SU-DHL-6 (cell line): ENCODE data around the gene TRIP10.

Experiments
- H2AFZ ChIP-seq: fragments of 200-600 bp; sonication (generic); 2 replicates; pipeline ENCODE4 v1.6.1; 2014; ENCODE audit warnings: low read depth, mild to moderate bottlenecking, moderate library complexity, mixed read lengths, antibody characterized with exemption, low read length; ENCODE audit not compliant: severe bottlenecking
- H3F3A ChIP-seq: fragments of 200-600 bp; shearing (Covaris generic); 2 replicates; pipeline ENCODE4 v1.6.0; 2016; ENCODE audit warnings: antibody characterized with exemption, mild to moderate bottlenecking; ENCODE audit not compliant: insufficient read depth
- H3K27ac ChIP-seq: fragments of 200-600 bp; sonication (generic); 2 replicates; pipeline ENCODE4 v1.5.1; 2016; ENCODE audit warnings: low read depth, mild to moderate bottlenecking, low read length, moderate library complexity, mixed read lengths
- H3K27me3 ChIP-seq: fragments of 200-600 bp; sonication (generic), shearing (Covaris generic); 2 replicates; pipeline ENCODE4 v1.6.0; 2014; ENCODE audit warnings: mild to moderate bottlenecking, low read length
- H3K36me3 ChIP-seq: fragments of 200-600 bp; sonication (generic); 2 replicates; pipeline ENCODE4 v1.6.1; 2014; ENCODE audit warnings: mild to moderate bottlenecking, low read length, mixed read lengths
- H3K4me2 ChIP-seq: fragments of 300-600, 200-600 bp; shearing (Covaris generic), sonication (generic); 2 replicates; pipeline ENCODE4 v1.6.0; 2014; ENCODE audit warnings: low read length, low read depth, mild to moderate bottlenecking; ENCODE audit not compliant: poor library complexity, severe bottlenecking
- H3K4me3 ChIP-seq: fragments of 200-600 bp; sonication (generic); 2 replicates; pipeline ENCODE4 v1.5.1; 2014; ENCODE audit warnings: antibody characterized with exemption, low read length, mild to moderate bottlenecking, mixed read lengths; ENCODE audit not compliant: insufficient read depth, poor library complexity, severe bottlenecking
- H3K79me2 ChIP-seq: fragments of 200-600 bp; sonication (generic); 2 replicates; pipeline ENCODE4 v1.6.1; 2014; ENCODE audit warnings: mild to moderate bottlenecking, low read length, moderate library complexity; ENCODE audit not compliant: insufficient read depth
- H3K9ac ChIP-seq: fragments of 200-600 bp; sonication (generic); 2 replicates; pipeline ENCODE4 v1.7.0; 2014; ENCODE audit warnings: mild to moderate bottlenecking, low read length
- H3K9me2 ChIP-seq: fragments of 200-600 bp; sonication (generic); replicated peaks from 2 replicates; pipeline ENCODE4 v1.6.1; 2014; ENCODE audit warnings: low read length; ENCODE audit not compliant: insufficient read depth
- H3K9me3 ChIP-seq: fragments of 200-600 bp; sonication (generic); 2 replicates; pipeline ENCODE4 v1.6.1; 2014; ENCODE audit warnings: low read length, mixed read lengths; ENCODE audit not compliant: insufficient read depth
- H4K20me1 ChIP-seq: fragments of 200-600 bp; sonication (generic); 2 replicates; pipeline ENCODE4 v1.6.1; 2014; ENCODE audit warnings: low read depth, mild to moderate bottlenecking, antibody characterized with exemption, low read length, moderate library complexity, mixed read lengths
- EZH2phosphoT487 ChIP-seq: fragments of 200-600 bp; sonication (generic), shearing (Covaris generic); conservative IDR thresholded peaks from 2 replicates; pipeline ENCODE4 v1.6.1; 2018; ENCODE audit warnings: mild to moderate bottlenecking, antibody characterized with exemption, low read length, moderate library complexity, mixed read lengths
- TF ChIP-seq, protein P1 (sequence below): fragments of 200-600 bp; sonication (generic); IDR thresholded peaks from one replicate; pipeline ENCODE4 v1.5.1; 2017; ENCODE audit warnings: antibody characterized with exemption, mild to moderate bottlenecking, low read length, moderate library complexity; ENCODE audit not compliant: insufficient read depth, poor library complexity, severe bottlenecking

TRIP10 gene

DNA sequence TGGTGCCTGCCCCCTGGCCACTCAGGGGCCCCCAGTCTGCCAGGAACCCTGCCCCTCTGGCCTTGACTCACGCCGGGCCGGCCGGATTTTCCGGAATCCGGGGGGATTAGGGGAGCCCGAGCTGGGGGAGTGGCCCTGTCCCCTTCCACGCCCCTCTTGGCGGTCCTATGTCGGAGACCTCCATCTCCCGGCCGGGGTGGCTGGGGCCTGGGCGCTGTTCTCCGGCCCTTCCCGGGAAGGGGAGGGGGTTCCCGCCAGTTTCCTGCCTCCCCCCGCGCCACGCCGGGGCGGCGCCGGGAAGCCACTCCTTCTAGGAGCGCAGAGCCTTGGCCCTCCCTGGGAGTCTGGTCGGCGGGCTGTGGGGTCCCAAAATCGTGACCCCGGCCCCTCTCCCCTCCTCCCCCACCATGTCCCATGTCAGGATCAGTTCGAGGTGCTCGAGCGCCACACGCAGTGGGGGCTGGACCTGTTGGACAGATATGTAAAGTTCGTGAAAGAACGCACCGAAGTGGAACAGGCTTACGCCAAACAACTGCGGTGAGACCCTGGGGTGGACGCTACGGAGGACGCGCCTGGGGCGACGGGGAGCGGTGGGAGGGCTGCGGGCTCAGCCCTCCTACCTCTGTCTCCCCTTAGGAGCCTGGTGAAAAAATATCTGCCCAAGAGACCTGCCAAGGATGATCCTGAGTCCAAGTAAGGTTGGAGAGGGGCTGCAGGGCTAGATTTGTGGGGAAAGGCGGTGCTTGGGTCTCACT, 1.3 kb downstream of the TRIP10 start:
- Histone ChIP-seq H3K36me3 (no peaks in the 10 kb centered on the region), H3K4me3 (peak overlapping the region; percentile 79), H3K27ac (peak overlapping the region; percentile 57), H3F3A (peaks cover 27% of the 10 kb centered on the region), H3K9ac (peak overlapping the region; percentile 70), H4K20me1 (no peaks in the 10 kb centered on the region), H3K9me2 (no peaks in the 10 kb centered on the region), H3K27me3 (no peaks in the 10 kb centered on the region), H2AFZ (peak overlapping the region; percentile 55), H3K79me2 (peaks cover 5% of the 10 kb centered on the region; the same call in 1 of the 2 replicates), H3K9me3 (no peaks in the 10 kb centered on the region), H3K4me2 (peak overlapping the region; percentile 86)
- no peak for TF ChIP-seq EZH2phosphoT487
- TF ChIP-seq, protein P1, sequence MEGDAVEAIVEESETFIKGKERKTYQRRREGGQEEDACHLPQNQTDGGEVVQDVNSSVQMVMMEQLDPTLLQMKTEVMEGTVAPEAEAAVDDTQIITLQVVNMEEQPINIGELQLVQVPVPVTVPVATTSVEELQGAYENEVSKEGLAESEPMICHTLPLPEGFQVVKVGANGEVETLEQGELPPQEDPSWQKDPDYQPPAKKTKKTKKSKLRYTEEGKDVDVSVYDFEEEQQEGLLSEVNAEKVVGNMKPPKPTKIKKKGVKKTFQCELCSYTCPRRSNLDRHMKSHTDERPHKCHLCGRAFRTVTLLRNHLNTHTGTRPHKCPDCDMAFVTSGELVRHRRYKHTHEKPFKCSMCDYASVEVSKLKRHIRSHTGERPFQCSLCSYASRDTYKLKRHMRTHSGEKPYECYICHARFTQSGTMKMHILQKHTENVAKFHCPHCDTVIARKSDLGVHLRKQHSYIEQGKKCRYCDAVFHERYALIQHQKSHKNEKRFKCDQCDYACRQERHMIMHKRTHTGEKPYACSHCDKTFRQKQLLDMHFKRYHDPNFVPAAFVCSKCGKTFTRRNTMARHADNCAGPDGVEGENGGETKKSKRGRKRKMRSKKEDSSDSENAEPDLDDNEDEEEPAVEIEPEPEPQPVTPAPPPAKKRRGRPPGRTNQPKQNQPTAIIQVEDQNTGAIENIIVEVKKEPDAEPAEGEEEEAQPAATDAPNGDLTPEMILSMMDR, result no peak

DNA sequence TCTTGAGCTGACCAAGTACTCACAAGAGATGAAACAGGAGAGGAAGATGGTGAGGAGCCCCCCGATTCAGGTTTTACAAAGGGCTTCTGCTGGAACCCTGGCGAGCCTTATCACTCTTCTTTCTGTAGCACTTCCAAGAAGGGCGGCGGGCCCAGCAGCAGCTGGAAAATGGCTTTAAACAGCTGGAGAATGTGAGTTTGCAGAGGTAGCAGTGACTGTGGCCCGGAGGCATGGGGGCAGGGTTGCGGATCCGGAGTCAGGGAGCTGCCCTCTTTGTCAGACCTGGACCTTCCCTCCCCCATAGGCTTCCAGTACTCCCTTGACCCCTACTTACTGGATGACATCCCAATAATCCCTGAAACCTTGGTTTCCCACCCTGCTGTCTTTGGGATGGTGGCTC, 3.6 kb downstream of the TRIP10 start:
- Histone ChIP-seq H2AFZ (no peak overlapping the region), H3K4me3 (no peak overlapping the region), H3K27me3 (no peaks in the 10 kb centered on the region), H3K9me3 (no peaks in the 10 kb centered on the region), H3K79me2 (no peaks in the 10 kb centered on the region), H3F3A (peaks cover 21% of the 10 kb centered on the region), H3K4me2 (no peak overlapping the region), H3K9ac (no peak overlapping the region), H3K36me3 (no peaks in the 10 kb centered on the region; the same call in 1 of the 2 replicates), H3K27ac (no peak overlapping the region), H3K9me2 (no peaks in the 10 kb centered on the region), H4K20me1 (no peaks in the 10 kb centered on the region)
- TF ChIP-seq, protein P1, result no peak
- no peak for TF ChIP-seq EZH2phosphoT487

DNA sequence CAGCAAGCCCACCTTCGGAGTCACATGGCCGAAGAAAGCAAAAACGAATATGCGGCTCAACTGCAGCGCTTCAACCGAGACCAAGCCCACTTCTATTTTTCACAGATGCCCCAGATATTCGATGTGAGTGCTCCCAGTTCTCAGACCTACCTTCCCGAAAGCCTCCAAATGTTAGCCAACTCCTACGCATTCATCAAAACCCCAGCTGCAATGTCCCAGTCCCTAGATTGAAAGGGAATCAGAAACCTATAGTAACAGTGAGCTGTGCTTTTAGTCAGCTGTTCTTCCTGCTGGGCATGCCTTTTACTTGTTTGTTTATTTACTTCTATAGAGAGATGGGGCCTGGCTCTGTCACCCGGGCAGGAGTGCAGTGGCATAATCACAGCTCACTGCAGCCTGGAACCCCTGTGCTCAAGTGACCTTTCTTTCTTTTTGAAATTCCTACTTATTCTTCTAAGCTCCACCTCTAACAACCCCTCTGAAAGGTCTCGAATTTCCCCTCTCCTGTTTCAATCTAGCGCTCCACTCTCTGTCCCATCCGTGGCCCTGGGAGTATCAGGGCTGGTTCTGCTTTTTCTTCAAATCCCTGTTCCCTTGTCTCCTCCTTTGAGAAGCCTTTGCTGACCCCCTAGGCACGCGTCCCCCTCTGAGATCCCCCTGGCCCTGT, 4.4 kb downstream of the TRIP10 start:
- TF ChIP-seq, protein P1, result no peak
- no peak for TF ChIP-seq EZH2phosphoT487
- Histone ChIP-seq H3K9me2 (no peaks in the 10 kb centered on the region), H2AFZ (no peak overlapping the region), H3F3A (peaks cover 13% of the 10 kb centered on the region), H3K9ac (no peak overlapping the region), H3K27ac (no peak overlapping the region), H3K9me3 (no peaks in the 10 kb centered on the region), H3K4me2 (no peak overlapping the region), H4K20me1 (no peaks in the 10 kb centered on the region), H3K79me2 (no peaks in the 10 kb centered on the region), H3K4me3 (no peak overlapping the region), H3K36me3 (no peaks in the 10 kb centered on the region; the same call in 1 of the 2 replicates), H3K27me3 (no peaks in the 10 kb centered on the region)
